Raji (cell line): ENCODE results near the gene OR1S1.

Source experiments
- POLR2A ChIP-seq: IDR thresholded peaks from 2 replicates; pipeline ENCODE4 v1.6.1; 2011; ENCODE audit warnings: low read depth, low read length, control low read depth; ENCODE audit not compliant: insufficient read depth

The OR1S1 gene

DNA sequence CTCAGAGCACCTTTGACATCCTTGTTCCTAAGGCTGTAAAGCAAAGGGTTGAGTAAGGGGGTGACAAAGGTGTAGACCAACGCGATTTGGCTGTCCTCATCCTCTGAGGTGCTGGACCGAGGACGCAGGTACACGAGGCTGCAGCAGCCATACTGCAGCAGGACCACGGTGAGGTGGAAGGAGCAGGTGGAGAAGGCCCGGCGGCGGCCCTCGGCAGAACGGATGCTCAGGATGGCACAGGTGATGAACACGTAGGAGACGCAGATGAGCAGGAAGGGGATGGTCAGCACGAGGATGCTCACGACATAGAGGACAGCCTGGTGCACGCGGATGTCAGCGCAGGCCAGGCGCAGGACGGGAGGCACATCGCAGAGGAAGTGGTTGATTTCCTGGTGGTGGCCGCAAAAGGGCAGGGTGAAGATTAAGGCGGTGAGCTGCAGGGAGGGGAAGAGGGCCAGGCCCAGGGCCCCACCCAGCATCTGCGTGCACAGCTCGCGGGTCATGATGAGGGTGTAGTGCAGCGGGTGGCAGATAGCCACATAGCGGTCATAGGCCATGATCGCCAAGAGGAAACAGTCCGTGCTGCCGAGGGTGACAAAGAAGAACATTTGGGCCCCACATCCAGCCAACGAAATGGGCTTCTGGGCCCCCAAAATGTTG lies 15.6 kb downstream of the OR1S1 start:
- no peak for TF ChIP-seq POLR2A

DNA sequence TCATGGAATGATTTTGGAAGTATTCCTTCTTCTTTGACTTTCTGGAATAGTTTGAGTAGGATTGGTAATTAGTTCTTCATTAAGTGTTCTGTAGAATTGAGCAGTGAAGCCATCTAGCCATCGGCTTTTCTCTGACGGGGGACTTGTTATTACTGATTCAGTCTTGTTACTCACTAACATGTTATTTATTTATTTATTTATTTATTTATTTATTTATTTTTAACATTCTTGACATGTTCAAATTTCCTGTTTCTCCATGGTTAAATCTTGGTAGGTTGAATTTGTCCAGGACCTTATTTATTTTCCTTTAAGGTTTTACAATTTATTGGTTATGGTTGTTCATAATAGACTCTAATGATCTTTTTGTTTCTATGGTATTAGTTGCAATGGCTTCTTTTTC lies 31.4 kb downstream of the OR1S1 start:
- no peak for TF ChIP-seq POLR2A

DNA sequence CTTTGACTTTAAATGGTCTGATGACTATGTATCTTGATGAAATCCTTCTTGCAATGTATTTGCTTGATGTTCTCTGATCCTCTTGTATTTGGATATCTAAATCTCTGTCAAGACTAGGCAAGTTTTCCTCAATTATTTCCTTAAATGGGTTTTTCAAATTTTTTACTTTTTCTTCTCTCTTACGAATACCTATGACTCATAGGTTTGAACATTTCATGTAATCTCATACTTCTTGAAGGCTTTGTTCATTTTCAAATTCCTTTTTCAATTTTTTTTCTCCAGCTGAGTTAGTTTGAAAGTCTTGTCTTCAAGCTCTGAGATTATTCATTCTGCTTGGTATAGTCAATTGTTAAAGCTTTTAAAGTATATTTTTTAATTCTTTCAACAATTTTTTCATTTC lies 42.4 kb downstream of the OR1S1 start:
- TF ChIP-seq POLR2A, result no peak

DNA sequence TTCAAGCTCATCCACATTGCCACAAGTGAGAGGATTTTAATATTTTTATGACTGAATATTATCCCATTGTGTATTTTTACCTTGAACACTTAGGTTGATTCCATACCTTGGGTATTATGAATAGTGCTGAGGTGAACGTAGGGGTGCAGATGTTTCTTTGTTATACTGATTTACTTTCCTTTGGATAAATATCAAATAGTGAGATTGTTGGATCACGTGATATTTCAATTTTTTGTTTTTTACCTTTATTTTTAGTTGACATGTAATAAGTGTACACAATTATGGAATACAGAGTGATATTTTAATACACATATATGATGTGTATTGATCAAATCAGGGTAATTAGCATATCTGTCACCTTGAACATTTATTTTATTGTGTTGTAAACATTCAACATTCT lies 47.5 kb downstream of the OR1S1 start:
- TF ChIP-seq POLR2A, result no peak
